Mesenchymal stem cell (in vitro differentiated cells and primary cell): ENCODE results near the gene HPCAL1.
A peak's percentile ranks its signal among the peaks of the same experiment; 100 is the strongest.

ENCODE experiments used
- DNase-seq: peaks from one replicate; pipeline ENCODE4 v3.0.0-alpha.2; 2013
- H2AFZ ChIP-seq: one replicate; pipeline ENCODE4 v1.6.1; 2013; ENCODE audit warnings: low read depth, mild to moderate bottlenecking, control low read depth, inconsistent platforms, low read length, moderate library complexity
- H2AK5ac ChIP-seq: 2 replicates; pipeline ENCODE4 v1.6.1; 2013; ENCODE audit warnings: low read length, moderate library complexity, mild to moderate bottlenecking, inconsistent platforms; ENCODE audit not compliant: severe bottlenecking
- H2BK120ac ChIP-seq: one replicate; pipeline ENCODE4 v1.6.1; 2013; ENCODE audit warnings: low read depth, mild to moderate bottlenecking, inconsistent platforms, low read length, moderate library complexity
- H2BK12ac ChIP-seq, 2 experiments: one replicate each; pipeline ENCODE4 v1.6.1; 2013; ENCODE audit warnings: inconsistent platforms in 2 of 2, low read length in 2 of 2, mild to moderate bottlenecking in 2 of 2, moderate library complexity in 2 of 2, control low read depth in 1 of 2
- H2BK15ac ChIP-seq: one replicate; pipeline ENCODE4 v1.6.1; 2013; ENCODE audit warnings: mild to moderate bottlenecking, low read depth, inconsistent platforms; ENCODE audit not compliant: poor library complexity, severe bottlenecking
- H2BK5ac ChIP-seq: 2 replicates; pipeline ENCODE4 v1.6.1; 2013; ENCODE audit warnings: low read depth, mild to moderate bottlenecking, low read length, control low read depth, inconsistent platforms; ENCODE audit not compliant: poor library complexity, severe bottlenecking
- H3K14ac ChIP-seq, 2 experiments: one replicate each; pipeline ENCODE4 v1.6.1; 2013; ENCODE audit warnings: inconsistent platforms in 2 of 2, low read length in 2 of 2, control low read depth in 1 of 2, mild to moderate bottlenecking in 1 of 2, moderate library complexity in 1 of 2
- H3K18ac ChIP-seq, 2 experiments: one replicate each; pipeline ENCODE4 v1.6.1; 2013; ENCODE audit warnings: inconsistent platforms in 2 of 2, low read length in 2 of 2, control low read depth in 1 of 2, low read depth in 1 of 2, mild to moderate bottlenecking in 1 of 2
- H3K23ac ChIP-seq, 2 experiments: one replicate each; pipeline ENCODE4 v1.6.1; 2013; ENCODE audit warnings: inconsistent platforms in 2 of 2, low read length in 2 of 2, mild to moderate bottlenecking in 2 of 2, moderate library complexity in 2 of 2, control low read depth in 1 of 2
- H3K27ac ChIP-seq: 2 replicates; pipeline ENCODE4 v1.5.1; 2013; ENCODE audit warnings: mild to moderate bottlenecking, moderate library complexity, low read length, control low read depth, inconsistent platforms; ENCODE audit not compliant: poor library complexity, severe bottlenecking
- H3K27me3 ChIP-seq, 2 experiments: 2 replicates each; pipeline versions ENCODE4 v1.6.1 to v1.7.0; 2013; ENCODE audit warnings: low read length in 2 of 2, mild to moderate bottlenecking in 2 of 2, moderate library complexity in 2 of 2, control low read depth in 1 of 2, inconsistent platforms in 1 of 2; ENCODE audit not compliant: control insufficient read depth in 1 of 2, insufficient read depth in 1 of 2
- H3K36me3 ChIP-seq, 2 experiments: 2 replicates each; pipeline versions ENCODE4 v1.6.1 to v1.7.0; 2013; ENCODE audit warnings: low read length in 2 of 2, control low read depth in 1 of 2, inconsistent platforms in 1 of 2, low read depth in 1 of 2, mild to moderate bottlenecking in 1 of 2; ENCODE audit not compliant: insufficient read depth in 2 of 2, control insufficient read depth in 1 of 2
- H3K4ac ChIP-seq, 2 experiments: one replicate each; pipeline ENCODE4 v1.6.1; 2013; ENCODE audit warnings: inconsistent platforms in 2 of 2, low read length in 2 of 2, mild to moderate bottlenecking in 2 of 2, moderate library complexity in 2 of 2, control low read depth in 1 of 2, low read depth in 1 of 2
- H3K4me1 ChIP-seq: 2 replicates; pipeline ENCODE4 v1.6.1; 2013; ENCODE audit warnings: low read depth, low read length, control low read depth; ENCODE audit not compliant: control insufficient read depth, insufficient read depth
- H3K4me2 ChIP-seq: 2 replicates; pipeline ENCODE4 v1.6.1; 2013; ENCODE audit warnings: low read length, mild to moderate bottlenecking, inconsistent platforms; ENCODE audit not compliant: poor library complexity, severe bottlenecking
- H3K4me3 ChIP-seq, 2 experiments: 2 replicates each; pipeline versions ENCODE4 v1.5.1 to v1.7.0; 2013; ENCODE audit warnings: low read length in 2 of 2, mild to moderate bottlenecking in 2 of 2, control low read depth in 1 of 2, low read depth in 1 of 2; ENCODE audit not compliant: insufficient read depth in 1 of 2
- H3K79me1 ChIP-seq: replicated peaks from 2 replicates; pipeline ENCODE4 v1.6.1; 2013; ENCODE audit warnings: mild to moderate bottlenecking, control low read depth, low read length, inconsistent platforms; ENCODE audit not compliant: poor library complexity, severe bottlenecking
- H3K9ac ChIP-seq: 2 replicates; pipeline ENCODE4 v1.7.0; 2013; ENCODE audit warnings: mild to moderate bottlenecking, low read length, moderate library complexity
- H3K9me3 ChIP-seq: 2 replicates; pipeline ENCODE4 v1.7.0; 2013; ENCODE audit warnings: mild to moderate bottlenecking, low read length; ENCODE audit not compliant: control insufficient read depth
- H4K8ac ChIP-seq: one replicate; pipeline ENCODE4 v1.6.1; 2013; ENCODE audit warnings: inconsistent platforms, mild to moderate bottlenecking, low read length, moderate library complexity
- H4K91ac ChIP-seq: one replicate; pipeline ENCODE4 v1.6.1; 2013; ENCODE audit warnings: mild to moderate bottlenecking, low read length, inconsistent platforms
- WGBS: methylation state at CpG from one replicate; pipeline ENCODE4 v1.1.7; 2013; ENCODE audit warnings: mixed read lengths; 5-methylcytosine and 5-hydroxymethylcytosine counted together

Gene HPCAL1

GRCh38 chr2:10331702-10332401 is 29.1 kb downstream of the HPCAL1 start:
- H4K8ac ChIP-seq = no peak overlapping the region
- WGBS = 87% methylated on average over 11 of the region's 11 CpGs
- H3K9me3 ChIP-seq = peaks cover 8% of the 10 kb centered on the region
- no peak overlapping the region for H2BK120ac ChIP-seq
- no peak overlapping the region for H3K4me3 ChIP-seq
- H3K4me1 ChIP-seq = peaks cover 40% of the 10 kb centered on the region
- no peaks in the 10 kb centered on the region for H3K27me3 ChIP-seq
- peak overlapping the region in 1 of 2 experiments; percentile 29 for H3K18ac ChIP-seq
- H3K4ac ChIP-seq = peak overlapping the region in 1 of 2 experiments; percentile 38
- DNase-seq = no peak
- peaks cover 0 to 9% of the 10 kb centered on the region in 2 experiments for H3K36me3 ChIP-seq
- no peak overlapping the region for H2BK5ac ChIP-seq
- H3K27ac ChIP-seq = no peak overlapping the region
- no peak overlapping the region for H2AFZ ChIP-seq
- H4K91ac ChIP-seq = no peak overlapping the region
- peak overlapping the region in 1 of 2 experiments; percentile 10 for H3K23ac ChIP-seq
- H2BK12ac ChIP-seq = no peak overlapping the region
- peak overlapping the region in 1 of 2 experiments; percentile 18 for H3K14ac ChIP-seq
- no peak overlapping the region for H3K4me2 ChIP-seq
- peak overlapping the region; percentile 3 for H2AK5ac ChIP-seq
- no peak overlapping the region for H2BK15ac ChIP-seq
- H3K79me1 ChIP-seq = peaks cover 26% of the 10 kb centered on the region
- no peak overlapping the region for H3K9ac ChIP-seq

GRCh38 chr2:10332402-10333246 is 29.9 kb downstream of the HPCAL1 start:
- peak overlapping the region in 1 of 2 experiments; percentile 25 for H2BK12ac ChIP-seq

GRCh38 chr2:10333247-10333613 is 30.5 kb downstream of the HPCAL1 start:
- H3K18ac ChIP-seq = peak overlapping the region in 1 of 2 experiments; percentile 50
- H3K4me2 ChIP-seq = no peak overlapping the region
- peaks cover 8% of the 10 kb centered on the region for H3K9me3 ChIP-seq
- no peak overlapping the region for H2BK12ac ChIP-seq
- H3K4me3 ChIP-seq = no peak overlapping the region
- peak overlapping the region; percentile 20 for H4K91ac ChIP-seq
- H3K14ac ChIP-seq = peak overlapping the region in 1 of 2 experiments; percentile 76
- no peak overlapping the region for H2BK5ac ChIP-seq
- H3K36me3 ChIP-seq = peaks cover 0 to 9% of the 10 kb centered on the region in 2 experiments
- H3K79me1 ChIP-seq = peaks cover 28% of the 10 kb centered on the region
- H3K4ac ChIP-seq = peak overlapping the region in 1 of 2 experiments; percentile 34
- H2AFZ ChIP-seq = no peak overlapping the region
- H2BK15ac ChIP-seq = no peak overlapping the region
- WGBS = 51% methylated on average over 5 of the region's 5 CpGs
- H4K8ac ChIP-seq = peak overlapping the region; percentile 30
- DNase-seq = no peak
- H3K27ac ChIP-seq = no peak overlapping the region
- H3K9ac ChIP-seq = no peak overlapping the region
- H2AK5ac ChIP-seq = no peak overlapping the region
- peaks cover 38% of the 10 kb centered on the region for H3K4me1 ChIP-seq
- no peak overlapping the region for H2BK120ac ChIP-seq
- no peaks in the 10 kb centered on the region for H3K27me3 ChIP-seq
- peak overlapping the region in 1 of 2 experiments; percentile 61 for H3K23ac ChIP-seq

More at GRCh38 chr2:10332402-10333246, 29.9 kb downstream of the HPCAL1 start:
- Histone ChIP-seq H2AK5ac (no peak overlapping the region), H2BK5ac (no peak overlapping the region), H3K18ac (peak overlapping the region; percentile 49 to 55), H3K9ac (no peak overlapping the region), H3K4me2 (peak overlapping the region; percentile 26), H2AFZ (no peak overlapping the region), H3K36me3 (peaks cover 0 to 9% of the 10 kb centered on the region in 2 experiments), H2BK120ac (no peak overlapping the region), H3K4ac (no peak overlapping the region), H3K4me3 (no peak overlapping the region), H2BK15ac (peak overlapping the region; percentile 41), H3K27ac (no peak overlapping the region), H3K9me3 (peaks cover 8% of the 10 kb centered on the region), H3K27me3 (no peaks in the 10 kb centered on the region), H3K4me1 (peaks cover 40% of the 10 kb centered on the region), H4K91ac (no peak overlapping the region), H3K23ac (no peak overlapping the region), H3K79me1 (peaks cover 29% of the 10 kb centered on the region), H3K14ac (no peak overlapping the region), H4K8ac (peak overlapping the region; percentile 83)
- 61% methylated on average over 11 of the region's 15 CpGs for WGBS
- DNase-seq = no peak

- H3K27me3 ChIP-seq = no peaks in the 10 kb centered on the region
- H3K4ac ChIP-seq = no peak overlapping the region
- H3K23ac ChIP-seq = no peak overlapping the region
- no peak overlapping the region for H2BK120ac ChIP-seq
- no peak overlapping the region for H3K27ac ChIP-seq
- peaks cover 34% of the 10 kb centered on the region for H3K79me1 ChIP-seq
- H2BK12ac ChIP-seq = no peak overlapping the region
- peaks cover 8% of the 10 kb centered on the region for H3K9me3 ChIP-seq
- DNase-seq = no peak
- peaks cover 39% of the 10 kb centered on the region for H3K4me1 ChIP-seq
- H2AK5ac ChIP-seq = no peak overlapping the region
- 97% methylated on average over 7 of the region's 7 CpGs for WGBS
- no peak overlapping the region for H3K9ac ChIP-seq
- H2AFZ ChIP-seq = no peak overlapping the region
- H3K36me3 ChIP-seq = peaks cover 0 to 9% of the 10 kb centered on the region in 2 experiments
- no peak overlapping the region for H3K4me3 ChIP-seq
- H2BK15ac ChIP-seq = no peak overlapping the region
- H4K8ac ChIP-seq = no peak overlapping the region
- no peak overlapping the region for H3K18ac ChIP-seq
- H2BK5ac ChIP-seq = no peak overlapping the region
- no peak overlapping the region for H3K14ac ChIP-seq
- H4K91ac ChIP-seq = no peak overlapping the region
- H3K4me2 ChIP-seq = no peak overlapping the region
Observed at GRCh38 chr2:10333966-10334365, 31.3 kb downstream of the HPCAL1 start.
